Measurements from ENCODE around the gene AHRR.

AHRR gene

DNA sequence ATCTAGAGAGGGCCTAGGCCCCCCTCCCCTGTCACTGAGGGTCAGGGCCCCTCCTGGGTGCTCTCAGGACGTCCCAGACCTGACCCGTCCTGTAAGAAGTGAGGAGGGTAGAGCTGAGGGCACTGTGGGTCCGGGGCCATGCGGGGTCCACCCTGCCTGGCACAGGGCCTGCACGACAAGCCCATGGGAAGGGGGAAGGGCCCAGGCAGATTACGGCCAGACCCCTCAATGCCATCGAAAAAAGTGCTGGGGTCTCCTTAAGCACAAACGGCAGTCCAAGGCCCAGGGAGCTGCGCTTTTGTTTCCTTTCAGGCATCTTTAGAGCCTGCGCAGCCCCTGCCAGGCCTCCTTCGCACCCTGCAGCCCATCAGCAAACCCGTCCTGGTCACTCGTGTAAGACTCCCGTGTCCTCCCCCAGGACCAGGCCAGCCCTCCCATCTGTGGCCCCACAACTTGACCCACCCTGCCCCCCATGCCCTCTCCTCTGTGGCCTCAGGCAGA lies 117.0 kb downstream of the AHRR start:
- in situ Hi-C loops (cut with HindIII; ENCODE audit: low pct_ligation_motif_present, low pct_unique_long_range_greater_than_20kb, low sequenced_read_pairs), result no loop called here
- no peak for DNase-seq

- DNase-seq, result no peak
- in situ Hi-C loops (cut with HindIII; ENCODE audit: low pct_ligation_motif_present, low pct_unique_long_range_greater_than_20kb, low sequenced_read_pairs), result no loop called here
These were observed 117.7 kb downstream of the AHRR start for GRCh38 chr5:439181-439580.

DNA sequence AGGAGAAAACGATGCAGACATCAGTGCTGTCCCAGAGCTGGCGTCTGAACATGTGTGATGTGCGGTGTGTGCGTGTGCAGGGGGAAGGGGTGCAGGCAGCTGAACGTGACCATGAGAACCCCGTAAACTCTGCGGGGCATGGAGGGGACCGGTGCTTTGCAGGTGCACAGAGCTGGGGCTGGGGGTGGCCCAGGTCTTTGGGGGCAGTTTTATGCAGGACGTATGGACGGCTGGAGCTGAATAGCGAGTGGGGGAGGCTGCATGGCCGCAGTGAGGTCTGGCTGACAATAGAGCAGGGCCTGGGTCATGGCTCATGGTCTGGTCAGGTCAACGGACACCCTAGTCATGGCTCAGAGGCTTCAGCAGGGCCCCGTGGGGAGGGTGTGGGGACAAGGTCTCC lies 118.1 kb downstream of the AHRR start:
- in situ Hi-C loops (cut with HindIII; ENCODE audit: low pct_ligation_motif_present, low pct_unique_long_range_greater_than_20kb, low sequenced_read_pairs), result no loop called here

DNA sequence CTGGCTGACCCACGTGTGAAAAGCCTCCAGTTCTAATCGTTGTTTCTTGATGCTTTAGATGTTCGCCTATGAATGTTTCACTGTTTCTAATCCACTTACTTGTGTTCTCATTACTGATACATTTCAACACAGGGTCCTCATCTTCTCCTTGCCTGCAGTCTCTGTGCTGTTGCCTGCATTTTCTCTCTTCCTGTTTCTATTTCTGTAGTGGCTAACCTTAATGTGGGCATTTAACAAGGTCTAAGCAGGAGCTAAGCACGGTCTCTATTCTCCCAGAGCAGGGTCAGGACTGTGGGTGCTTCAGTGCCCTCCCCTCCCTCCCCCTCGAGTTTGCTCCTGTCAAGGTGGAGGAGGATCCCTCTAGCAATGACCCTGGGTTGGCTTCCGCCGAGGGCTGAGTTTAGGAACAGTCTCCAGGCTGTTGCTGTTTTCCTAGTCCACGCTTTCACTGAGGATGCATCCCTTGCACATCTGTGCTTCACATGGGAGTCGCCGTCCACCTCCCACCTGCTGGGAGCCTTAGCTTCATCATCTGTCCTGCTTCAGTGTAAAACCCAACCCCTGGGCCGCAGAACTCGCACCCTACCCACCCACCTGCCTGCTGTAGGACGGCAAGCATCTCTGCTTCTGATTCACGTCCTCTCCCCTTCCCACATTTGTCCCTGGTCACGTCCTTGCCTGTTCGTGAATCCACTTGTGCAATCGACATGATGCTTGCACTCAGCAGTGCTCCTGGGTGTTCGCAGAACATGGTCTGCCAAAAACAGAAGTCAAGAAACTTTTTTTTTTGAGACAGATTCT lies 119.1 kb downstream of the AHRR start:
- in situ Hi-C loops (cut with HindIII; ENCODE audit: low pct_ligation_motif_present, low pct_unique_long_range_greater_than_20kb, low sequenced_read_pairs), result no loop called here
- no peak for DNase-seq

More for the DNA sequence above, 118.1 kb downstream of the AHRR start:
- DNase-seq, result no peak

DNA sequence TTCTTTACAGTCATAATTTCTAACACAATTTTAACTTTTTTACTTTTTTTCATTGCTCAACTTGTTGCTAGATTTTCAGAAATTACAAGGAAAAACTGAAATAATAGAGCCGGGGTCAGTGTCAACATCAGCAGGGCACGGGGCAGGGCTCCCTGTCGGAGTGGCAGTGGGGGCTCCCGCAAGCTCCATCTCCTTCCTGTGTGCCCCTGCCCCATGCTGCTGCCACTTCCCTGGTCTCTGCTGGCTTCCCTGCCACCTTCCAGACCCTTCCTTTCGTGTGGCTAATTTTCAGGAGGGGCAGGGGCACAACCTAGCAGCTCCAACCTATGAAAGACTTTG lies 120.5 kb downstream of the AHRR start:
- in situ Hi-C loops (cut with HindIII; ENCODE audit: low pct_ligation_motif_present, low pct_unique_long_range_greater_than_20kb, low sequenced_read_pairs), result no loop called here
- DNase-seq, result no peak

DNA sequence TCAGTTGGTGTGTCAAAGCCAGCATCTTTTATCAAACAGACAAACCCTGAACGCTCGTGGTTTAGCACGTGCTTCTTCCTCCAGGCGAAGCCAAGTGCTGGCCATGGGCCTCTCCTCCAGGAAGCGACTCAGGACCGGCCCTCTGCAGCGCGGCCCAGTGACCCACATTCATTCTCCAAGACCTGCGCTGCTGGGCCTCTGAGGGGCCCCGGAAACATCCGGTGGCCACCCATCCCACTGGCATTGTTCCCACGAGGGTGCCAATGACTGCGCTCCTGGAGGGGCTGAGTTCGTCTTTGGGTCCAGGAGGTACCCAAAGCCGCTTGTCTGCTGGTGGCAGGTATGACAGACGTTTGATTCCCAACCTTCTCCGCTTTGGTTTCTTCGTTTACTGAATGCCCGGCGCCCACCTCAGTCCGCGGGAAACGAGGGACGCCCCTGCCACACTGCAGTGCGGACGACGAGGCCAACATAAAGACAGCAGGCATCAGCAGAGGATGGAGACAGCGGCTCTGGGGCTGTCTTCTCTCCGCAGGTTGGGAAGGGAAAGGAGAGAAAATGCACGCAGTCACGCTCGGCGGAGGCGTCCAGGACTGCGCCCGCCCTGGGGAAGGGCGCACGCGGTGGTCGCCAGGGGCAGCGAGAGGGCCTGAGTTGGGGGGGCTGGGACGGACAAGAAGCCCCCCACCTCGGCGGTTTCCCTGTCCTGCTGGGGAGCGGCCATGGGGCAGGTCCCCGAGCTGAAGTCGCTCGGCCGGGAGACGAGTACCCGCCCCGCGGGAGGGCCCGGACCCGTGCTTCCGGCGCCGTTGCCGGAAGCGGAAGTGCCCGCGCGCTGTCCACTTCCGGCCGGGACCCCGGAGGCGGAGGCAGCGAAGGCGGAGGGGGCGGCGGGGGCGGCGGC lies 121.1 kb downstream of the AHRR start, which contains the start of gene EXOC3:
Gene EXOC3 (plus strand): TSS at position 842 of the 904 bp plus-strand sequence. CDS start 3,030 bp downstream, outside the sequence.
- DNase-seq, result peak; percentile 72
- in situ Hi-C loops (cut with HindIII; ENCODE audit: low pct_ligation_motif_present, low pct_unique_long_range_greater_than_20kb, low sequenced_read_pairs), result no loop called here

DNA sequence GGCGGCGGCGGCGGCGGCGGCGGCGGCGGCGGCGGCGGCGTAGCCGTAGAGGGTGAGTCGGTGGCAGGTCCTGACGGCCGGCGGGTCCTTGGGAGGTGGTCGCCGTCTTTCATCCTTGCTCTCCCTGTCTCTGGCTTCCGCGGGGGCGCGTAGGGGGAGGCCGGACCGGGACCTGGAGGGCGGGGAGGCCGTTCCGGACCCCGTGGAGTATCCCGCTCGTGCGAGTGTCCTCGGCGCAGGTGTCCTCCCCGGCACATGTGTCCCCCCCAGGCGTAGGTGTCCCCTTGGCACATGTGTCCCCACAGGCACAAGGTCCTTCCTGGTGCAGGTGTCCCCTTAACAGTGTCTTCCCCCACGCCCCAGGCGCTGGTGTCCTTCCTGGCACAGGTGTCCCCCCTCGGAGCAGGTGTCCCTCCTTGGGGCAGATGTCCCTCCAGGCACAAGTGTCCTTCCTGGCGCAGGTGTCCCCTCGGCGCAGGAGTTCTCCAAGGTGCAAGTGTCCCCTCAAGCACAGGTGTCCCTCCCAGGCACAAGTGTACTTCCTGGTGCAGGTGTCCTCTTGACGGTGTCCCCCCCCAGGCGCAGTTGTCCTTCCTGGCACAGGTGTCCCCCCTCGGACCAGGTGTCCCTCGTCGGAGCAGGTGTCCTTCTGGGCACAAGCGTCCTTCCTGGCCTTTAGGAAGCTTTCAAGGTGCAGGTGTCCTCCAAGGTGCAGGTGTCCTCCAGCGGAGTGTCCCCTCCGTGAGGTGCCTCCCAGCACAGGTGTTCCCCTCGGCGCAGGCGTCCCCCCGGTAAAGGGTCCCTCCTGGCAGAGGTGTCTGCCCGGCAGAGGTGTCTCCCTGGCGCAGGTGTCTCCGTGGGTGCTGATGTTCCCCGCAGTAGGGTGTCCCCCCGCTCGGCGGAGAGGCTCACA lies 122.0 kb downstream of the AHRR start:
- in situ Hi-C loops (cut with HindIII; ENCODE audit: low pct_ligation_motif_present, low pct_unique_long_range_greater_than_20kb, low sequenced_read_pairs), result no loop called here
- no peak for DNase-seq

DNA sequence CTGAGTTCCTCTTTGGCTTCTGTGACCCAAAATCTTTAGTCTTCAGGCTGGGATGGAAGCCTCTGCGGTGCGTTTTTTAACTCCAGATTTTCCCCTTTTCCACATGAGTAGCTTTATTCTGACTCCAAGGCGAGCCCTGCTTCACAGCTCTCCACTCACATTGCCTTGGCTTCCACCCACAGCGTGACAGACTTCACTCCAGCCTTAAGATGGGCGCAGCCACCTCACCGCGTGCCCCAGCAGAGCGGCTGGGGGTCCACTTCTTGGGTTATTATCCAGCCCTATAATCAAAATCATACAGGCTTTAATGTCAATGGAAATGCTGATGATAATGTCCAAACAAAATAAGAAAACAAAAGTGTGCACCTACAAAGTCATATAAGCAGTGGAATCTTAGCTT lies 122.7 kb downstream of the AHRR start:
- no peak for DNase-seq
- in situ Hi-C loops (cut with HindIII; ENCODE audit: low pct_ligation_motif_present, low pct_unique_long_range_greater_than_20kb, low sequenced_read_pairs), result no loop called here

GRCh38 chr5:445591-445990 lies 124.1 kb downstream of the AHRR start:
- in situ Hi-C loops (cut with HindIII; ENCODE audit: low pct_ligation_motif_present, low pct_unique_long_range_greater_than_20kb, low sequenced_read_pairs), result no loop called here
- DNase-seq, result no peak

DNA sequence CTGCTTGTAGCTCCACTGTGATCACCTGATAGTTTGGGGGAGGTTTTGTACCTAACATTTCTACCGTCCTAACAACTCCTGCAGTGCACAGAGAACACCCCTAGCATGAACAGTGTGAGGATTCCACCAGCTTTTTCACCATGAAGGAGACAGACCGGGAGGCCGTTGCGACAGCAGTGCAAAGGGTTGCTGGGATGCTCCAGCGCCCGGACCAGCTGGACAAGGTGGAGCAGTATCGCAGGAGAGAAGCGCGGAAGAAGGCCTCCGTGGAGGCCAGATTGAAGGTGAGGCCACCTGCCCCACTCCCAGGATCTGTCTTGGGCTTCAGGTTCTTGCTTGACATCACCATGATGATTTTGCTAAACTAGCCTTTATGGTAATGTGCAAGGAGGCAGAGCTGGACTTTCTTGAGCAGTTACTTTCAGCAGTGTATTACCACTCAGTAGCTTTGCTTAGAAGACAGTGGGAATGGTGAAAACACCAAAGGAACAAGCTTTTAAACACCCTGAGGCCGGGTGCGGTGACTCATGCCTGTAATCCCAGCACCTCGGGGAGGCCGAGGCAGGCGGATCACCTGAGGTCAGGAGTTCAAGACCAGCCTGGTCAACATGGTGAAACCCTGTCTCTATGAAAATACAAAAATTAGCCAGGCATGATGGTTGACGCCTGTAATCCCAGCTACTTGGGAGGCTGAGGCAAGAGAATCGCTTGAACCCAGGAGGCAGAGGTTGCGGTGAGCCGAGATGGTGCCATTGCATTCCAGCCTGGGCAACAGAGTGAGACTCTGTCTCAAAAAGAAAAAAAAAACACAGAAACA lies 124.8 kb downstream of the AHRR start:
- in situ Hi-C loops (cut with HindIII; ENCODE audit: low pct_ligation_motif_present, low pct_unique_long_range_greater_than_20kb, low sequenced_read_pairs), result no loop called here
- DNase-seq, result no peak

DNA sequence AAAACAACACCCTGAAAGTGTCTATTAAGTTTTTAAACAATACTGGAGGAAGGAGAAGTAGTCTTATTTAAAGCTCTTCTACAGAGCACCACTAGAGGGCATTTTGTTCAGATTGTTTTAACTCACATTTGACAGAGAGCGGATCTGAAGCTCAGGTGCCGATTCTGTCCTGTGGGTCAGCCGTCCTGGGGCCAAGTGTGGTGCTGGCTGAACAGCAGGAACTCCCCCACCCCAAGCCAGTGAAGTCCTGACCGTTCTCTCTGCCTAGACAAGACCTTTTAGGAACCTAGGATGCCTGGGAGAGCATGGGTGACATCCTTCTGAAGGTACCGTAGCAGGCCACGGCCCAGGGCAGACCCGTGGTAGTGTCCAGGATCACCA lies 125.4 kb downstream of the AHRR start:
- in situ Hi-C loops (cut with HindIII; ENCODE audit: low pct_ligation_motif_present, low pct_unique_long_range_greater_than_20kb, low sequenced_read_pairs), result no loop called here
- DNase-seq, result peak; percentile 55

DNA sequence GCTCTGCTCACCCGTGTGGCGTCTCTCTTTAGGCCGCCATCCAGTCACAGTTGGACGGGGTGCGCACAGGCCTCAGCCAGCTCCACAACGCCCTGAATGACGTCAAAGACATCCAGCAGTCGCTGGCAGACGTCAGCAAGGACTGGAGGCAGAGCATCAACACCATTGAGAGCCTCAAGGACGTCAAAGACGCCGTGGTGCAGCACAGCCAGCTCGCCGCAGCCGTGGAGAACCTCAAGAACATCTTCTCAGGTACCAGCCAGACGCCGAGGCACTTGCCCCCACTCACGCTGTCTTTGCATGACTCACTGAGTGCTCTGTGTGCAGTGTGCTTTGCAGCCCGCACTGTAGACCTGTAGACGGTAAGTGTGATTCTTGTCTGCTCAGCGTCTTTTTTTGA lies 126.0 kb downstream of the AHRR start:
- no peak for DNase-seq

DNA sequence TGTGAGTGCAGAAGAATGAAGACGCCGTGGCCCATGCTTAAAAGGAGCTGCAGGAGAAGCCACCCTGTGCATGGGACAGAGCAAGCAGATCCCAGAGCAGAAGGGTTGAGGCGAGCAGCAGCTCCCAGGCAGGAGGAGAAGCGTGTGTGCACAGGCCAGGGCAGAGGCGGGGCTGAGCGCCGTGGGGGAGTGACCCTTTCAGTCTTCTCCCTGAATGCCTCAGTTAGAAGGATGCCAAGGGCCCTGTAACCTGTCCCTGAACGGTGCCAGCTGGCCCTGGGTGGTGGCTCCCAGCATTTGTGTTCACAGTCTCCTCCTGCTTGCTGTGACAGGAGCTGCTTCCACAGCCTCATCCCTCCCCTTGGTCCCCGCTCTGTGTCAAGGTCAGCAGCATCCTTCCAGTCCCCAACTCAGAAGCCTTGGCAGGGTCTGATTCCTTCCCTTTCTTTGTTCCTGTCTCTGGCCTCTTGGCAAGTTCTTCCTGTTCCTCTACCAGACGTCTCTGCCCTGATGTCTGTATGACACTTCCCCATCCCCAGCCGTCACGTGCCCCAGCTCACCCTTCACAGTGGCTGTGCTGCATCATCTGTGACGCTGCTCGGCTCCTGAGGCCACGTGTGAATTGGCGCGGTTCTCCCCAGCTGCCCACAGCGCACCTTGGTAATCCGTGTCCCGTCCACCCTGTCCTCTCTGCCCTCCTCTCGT lies 126.7 kb downstream of the AHRR start:
- in situ Hi-C loops (cut with HindIII; ENCODE audit: low pct_ligation_motif_present, low pct_unique_long_range_greater_than_20kb, low sequenced_read_pairs), result no loop called here
- DNase-seq, result no peak

More for the DNA sequence above, 126.0 kb downstream of the AHRR start:
- in situ Hi-C loops (cut with HindIII; ENCODE audit: low pct_ligation_motif_present, low pct_unique_long_range_greater_than_20kb, low sequenced_read_pairs), result no loop called here

DNA sequence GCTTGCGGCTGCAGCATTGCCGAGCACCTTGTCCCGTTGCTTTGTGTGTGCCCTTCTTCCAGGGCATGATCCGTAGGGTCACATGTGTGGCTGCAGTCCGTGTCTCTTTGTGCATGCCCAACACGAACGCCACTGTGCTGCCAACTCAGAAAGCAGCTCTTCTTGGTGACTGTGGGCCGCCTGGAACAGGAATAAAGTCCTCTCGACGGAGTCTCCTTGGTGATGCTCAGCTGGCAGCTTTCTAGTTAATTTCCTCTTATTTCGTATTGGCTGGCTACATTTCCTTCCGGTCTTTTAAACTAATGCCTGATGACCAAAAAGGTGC lies 127.2 kb downstream of the AHRR start:
- DNase-seq, result no peak
- in situ Hi-C loops (cut with HindIII; ENCODE audit: low pct_ligation_motif_present, low pct_unique_long_range_greater_than_20kb, low sequenced_read_pairs), result no loop called here

DNA sequence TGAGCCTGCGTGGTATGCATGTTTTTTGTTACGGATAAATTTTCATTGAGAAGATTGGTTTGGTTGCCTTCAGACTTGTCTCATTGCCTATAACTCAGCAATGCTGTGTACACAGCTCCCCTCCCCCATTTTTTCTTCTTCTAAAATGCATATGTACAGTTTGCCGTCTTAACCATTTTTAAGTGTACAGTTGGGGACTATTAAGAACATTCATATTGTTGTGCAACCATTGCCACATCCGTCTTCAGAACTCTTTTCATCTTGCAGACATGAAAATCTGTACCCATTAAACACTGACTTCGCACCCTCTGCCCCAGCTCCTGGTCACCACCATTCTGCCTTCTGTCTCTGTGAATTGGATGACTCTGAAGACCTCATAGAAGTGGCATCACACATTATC lies 127.6 kb downstream of the AHRR start:
- no peak for DNase-seq
- in situ Hi-C loops (cut with HindIII; ENCODE audit: low pct_ligation_motif_present, low pct_unique_long_range_greater_than_20kb, low sequenced_read_pairs), result no loop called here

DNA sequence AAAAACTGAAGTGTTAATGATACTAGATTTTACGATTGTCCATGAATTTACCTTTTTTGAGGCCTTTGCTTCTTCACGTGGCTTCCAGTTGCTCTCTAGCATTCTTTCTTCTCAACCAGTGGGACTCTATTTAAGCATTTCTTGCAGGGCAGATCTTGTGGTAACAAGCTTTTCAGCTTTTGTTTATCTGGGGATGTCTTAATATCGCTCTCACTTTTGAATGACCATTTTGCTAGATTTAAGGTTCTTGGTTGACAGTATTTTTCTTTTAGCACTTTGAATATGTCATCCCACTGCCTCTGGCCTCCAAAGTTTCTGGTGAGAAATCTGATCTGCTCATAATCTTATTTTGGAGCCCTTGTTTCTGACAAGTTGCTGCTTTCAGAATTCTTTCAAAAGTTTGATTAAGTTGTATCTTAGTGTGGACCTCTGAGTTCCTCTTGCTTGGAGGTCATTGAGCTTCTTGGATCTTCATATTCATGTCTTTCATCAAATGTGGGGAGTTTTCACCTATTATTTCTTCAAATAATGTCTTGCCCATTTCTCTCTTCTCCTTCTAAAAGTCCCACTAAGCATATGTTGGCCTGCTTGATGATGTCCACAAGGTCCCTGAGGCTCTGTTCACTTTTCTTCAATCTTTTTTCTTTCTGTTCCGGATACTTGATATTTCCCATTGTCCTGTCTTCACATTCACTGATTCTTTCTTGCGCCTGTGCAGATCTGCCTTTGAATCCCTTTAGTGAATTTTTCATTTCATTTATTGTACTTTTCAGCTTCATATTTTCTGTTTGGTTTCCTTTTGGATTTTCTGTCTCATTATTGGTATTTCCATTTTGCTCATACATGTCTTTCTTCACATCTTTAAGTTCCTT lies 130.3 kb downstream of the AHRR start:
- in situ Hi-C loops (cut with HindIII; ENCODE audit: low pct_ligation_motif_present, low pct_unique_long_range_greater_than_20kb, low sequenced_read_pairs), result no loop called here
- DNase-seq, result no peak

Measured in ACHN (cell line).